Vagina (tissue), 2 donors: ENCODE data around the gene NDUFS2.

ENCODE experiments used
- POLR2A ChIP-seq, 2 donors: fragments of 450-650 bp; IDR thresholded peaks; one replicate each; pipeline ENCODE4 v1.6.1; 2017; ENCODE audit warnings: antibody characterized with exemption in 2 of 2, mild to moderate bottlenecking in 2 of 2, moderate library complexity in 2 of 2
- POLR2AphosphoS5 ChIP-seq, 2 donors: sonication (generic); formaldehyde crosslinking; IDR thresholded peaks; one replicate each; pipeline ENCODE4 v1.9.0; 2017; ENCODE audit warnings: antibody characterized with exemption in 2 of 2, mild to moderate bottlenecking in 2 of 2, low read depth in 1 of 2; ENCODE audit not compliant: insufficient read depth in 1 of 2
- TF ChIP-seq, protein P1 (sequence below), 3 experiments: fragments of 450-650 bp in 2 of 3; fragments of 200-600 bp in 1 of 3; sonication (generic) in 1 of 3; IDR thresholded peaks; one replicate each; pipeline ENCODE4 v1.5.1; 2017 to 2019; ENCODE audit warnings: antibody characterized with exemption in 3 of 3, mild to moderate bottlenecking in 2 of 3, moderate library complexity in 2 of 3

DNA sequence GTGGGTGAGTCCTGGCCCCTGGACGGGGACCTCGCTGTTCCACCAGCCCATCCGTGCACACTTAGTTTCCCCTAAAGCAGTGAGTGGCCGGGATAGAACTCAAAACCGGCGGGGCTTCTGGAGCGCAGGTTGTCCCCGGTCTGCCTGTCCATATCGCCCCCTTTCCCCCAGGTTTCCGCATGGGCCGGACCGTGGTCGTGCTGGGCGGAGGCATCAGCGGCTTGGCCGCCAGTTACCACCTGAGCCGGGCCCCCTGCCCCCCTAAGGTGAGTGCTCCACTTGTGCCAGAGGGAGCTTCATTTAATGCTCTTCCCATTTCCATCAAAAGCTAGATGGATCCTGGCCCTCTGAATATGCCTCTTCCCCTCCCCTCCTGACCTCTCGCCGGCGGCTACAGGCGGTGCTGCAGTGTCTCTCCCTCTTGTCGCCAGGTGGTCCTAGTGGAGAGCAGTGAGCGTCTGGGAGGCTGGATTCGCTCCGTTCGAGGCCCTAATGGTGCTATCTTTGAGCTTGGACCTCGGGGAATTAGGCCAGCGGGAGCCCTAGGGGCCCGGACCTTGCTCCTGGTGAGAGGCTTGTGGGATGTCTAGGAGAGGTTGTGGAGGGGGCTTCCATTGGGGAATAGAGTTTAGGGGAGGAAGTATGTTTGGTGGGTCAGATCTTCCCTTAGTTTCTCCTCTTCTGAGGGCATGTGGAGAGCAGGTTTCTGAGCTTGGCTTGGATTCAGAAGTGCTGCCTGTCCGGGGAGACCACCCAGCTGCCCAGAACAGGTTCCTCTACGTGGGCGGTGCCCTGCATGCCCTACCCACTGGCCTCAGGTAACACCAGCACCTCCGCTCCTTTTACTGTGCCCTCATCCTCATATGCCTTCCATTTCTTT lies 35.3 kb upstream of the NDUFS2 start:
- TF ChIP-seq, protein P1, sequence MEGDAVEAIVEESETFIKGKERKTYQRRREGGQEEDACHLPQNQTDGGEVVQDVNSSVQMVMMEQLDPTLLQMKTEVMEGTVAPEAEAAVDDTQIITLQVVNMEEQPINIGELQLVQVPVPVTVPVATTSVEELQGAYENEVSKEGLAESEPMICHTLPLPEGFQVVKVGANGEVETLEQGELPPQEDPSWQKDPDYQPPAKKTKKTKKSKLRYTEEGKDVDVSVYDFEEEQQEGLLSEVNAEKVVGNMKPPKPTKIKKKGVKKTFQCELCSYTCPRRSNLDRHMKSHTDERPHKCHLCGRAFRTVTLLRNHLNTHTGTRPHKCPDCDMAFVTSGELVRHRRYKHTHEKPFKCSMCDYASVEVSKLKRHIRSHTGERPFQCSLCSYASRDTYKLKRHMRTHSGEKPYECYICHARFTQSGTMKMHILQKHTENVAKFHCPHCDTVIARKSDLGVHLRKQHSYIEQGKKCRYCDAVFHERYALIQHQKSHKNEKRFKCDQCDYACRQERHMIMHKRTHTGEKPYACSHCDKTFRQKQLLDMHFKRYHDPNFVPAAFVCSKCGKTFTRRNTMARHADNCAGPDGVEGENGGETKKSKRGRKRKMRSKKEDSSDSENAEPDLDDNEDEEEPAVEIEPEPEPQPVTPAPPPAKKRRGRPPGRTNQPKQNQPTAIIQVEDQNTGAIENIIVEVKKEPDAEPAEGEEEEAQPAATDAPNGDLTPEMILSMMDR (IDR thresholded peaks at IDR 0.05): no peak
- TF ChIP-seq POLR2A (IDR thresholded peaks at IDR 0.05) (no peak), POLR2AphosphoS5 (IDR thresholded peaks at IDR 0.05; ENCODE audit: insufficient read depth in 1 of 2, low read depth in 1 of 2) (no peak)
